Peyer's patch (tissue), 4 donors: ENCODE results near the gene MYOCD.

ENCODE experiments used
- CTCF ChIP-seq, 6 experiments: fragments of 450-650 bp in 4 of 6; fragments of 200-600 bp in 2 of 6; sonication (generic) in 1 of 6; IDR thresholded peaks; one replicate each; pipeline ENCODE4 v1.5.1; 2017 to 2019; ENCODE audit warnings: antibody characterized with exemption in 6 of 6, mild to moderate bottlenecking in 3 of 6, moderate library complexity in 1 of 6
- POLR2A ChIP-seq, 2 donors: fragments of 450-650 bp; IDR thresholded peaks; one replicate each; pipeline ENCODE4 v1.5.1; 2017; ENCODE audit warnings: antibody characterized with exemption in 2 of 2, mild to moderate bottlenecking in 2 of 2, moderate library complexity in 2 of 2

- TF ChIP-seq POLR2A (IDR thresholded peaks at IDR 0.05) (no peak), CTCF (IDR thresholded peaks at IDR 0.05) (no peak)
These were observed 17.2 kb upstream of the MYOCD start for GRCh38 chr17:12648498-12648897.
